H1 (cell line): Measurements from ENCODE around the gene ST13. TPM values are rescaled to one million over a fixed set of nuclear protein-coding genes. Genes with fewer than 3 reads are reported as not detected.

ENCODE experiments used
- CTCF ChIA-PET: fragments of 300-600 bp; sonication (Branson Sonifier 250); formaldehyde crosslinking; loops from one replicate; lab custom pipeline; 2021; ENCODE audit not compliant: partially characterized antibody; lab: Charles Lee
- POLR2A ChIA-PET: fragments of 300-600 bp; sonication (Branson Sonifier 250); formaldehyde crosslinking; loops from one replicate; lab custom pipeline; 2021; ENCODE audit warnings: inconsistent platforms; ENCODE audit not compliant: partially characterized antibody; lab: Charles Lee
- DNase-seq, 2 experiments: peaks; one replicate each; pipeline versions ENCODE4 v3.0.0 to v3.0.0-alpha.2; 2010 to 2022; ENCODE audit warnings: low spot score in 2 of 2, low read depth in 1 of 2, mixed read lengths in 1 of 2
- FAIRE-seq: peaks from 2 replicates; lab custom pipeline; 2011; peaks lifted over from hg19 to GRCh38; lab: Jason Lieb, UNC
- H2AFZ ChIP-seq: 2 replicates; pipeline ENCODE4 v1.8.1; 2012; ENCODE audit warnings: low read length, inconsistent platforms
- H2AK5ac ChIP-seq: 2 replicates; pipeline ENCODE4 v1.6.1; 2013; ENCODE audit warnings: low read depth, low read length
- H2BK120ac ChIP-seq: replicated peaks from 2 replicates; pipeline ENCODE3; 2013; ENCODE audit warnings: low read depth, low read length, inconsistent platforms
- H2BK12ac ChIP-seq: 2 replicates; pipeline ENCODE4 v1.6.1; 2013; ENCODE audit warnings: low read depth, low read length
- H2BK15ac ChIP-seq: 2 replicates; pipeline ENCODE4 v1.6.1; 2013; ENCODE audit warnings: low read length
- H2BK20ac ChIP-seq: 2 replicates; pipeline ENCODE4 v1.6.1; 2013; ENCODE audit warnings: low read length
- H2BK5ac ChIP-seq: 2 replicates; pipeline ENCODE4 v1.6.1; 2013; ENCODE audit warnings: low read depth, low read length
- H3K14ac ChIP-seq: 2 replicates; pipeline ENCODE4 v1.6.1; 2013; ENCODE audit warnings: inconsistent platforms; ENCODE audit not compliant: insufficient read length
- H3K18ac ChIP-seq: 2 replicates; pipeline ENCODE4 v1.6.1; 2013; ENCODE audit warnings: low read length; ENCODE audit errors: extremely low read depth
- H3K23ac ChIP-seq: 2 replicates; pipeline ENCODE4 v1.6.1; 2013; ENCODE audit warnings: inconsistent platforms; ENCODE audit not compliant: insufficient read length
- H3K23me2 ChIP-seq: 2 replicates; pipeline ENCODE4 v1.6.1; 2013; ENCODE audit warnings: low read depth, low read length
- H3K27ac ChIP-seq: 2 replicates; pipeline ENCODE4 v1.6.1; 2011; ENCODE audit warnings: low read depth, low read length, inconsistent platforms
- H3K27me3 ChIP-seq, 4 experiments: replicated peaks in 1 of 4; 1 replicate in 1 of 4; 2 replicates in 3 of 4; pipeline versions ENCODE4 v1.6.1 to v1.8.1; 2011 to 2013; ENCODE audit warnings: low read length in 3 of 4, mild to moderate bottlenecking in 3 of 4, inconsistent platforms in 2 of 4, mixed read lengths in 2 of 4, moderate library complexity in 1 of 4; ENCODE audit not compliant: control insufficient read depth in 3 of 4, insufficient read depth in 3 of 4; ENCODE audit errors: extremely low read depth in 1 of 4
- H3K36me3 ChIP-seq, 4 experiments: 2 replicates each; pipeline versions ENCODE4 v1.6.1 to v1.8.1; 2011 to 2013; ENCODE audit warnings: mild to moderate bottlenecking in 4 of 4, low read length in 3 of 4, moderate library complexity in 2 of 4, control low read depth in 1 of 4, inconsistent platforms in 1 of 4; ENCODE audit not compliant: insufficient read depth in 4 of 4, control insufficient read depth in 2 of 4
- H3K4ac ChIP-seq: replicated peaks from 2 replicates; pipeline ENCODE3; 2013; ENCODE audit warnings: low read length, low read depth, mixed read lengths, inconsistent platforms; ENCODE audit not compliant: insufficient read length
- H3K4me1 ChIP-seq, 4 experiments: replicated peaks in 1 of 4; 1 replicate in 1 of 4; 2 replicates in 3 of 4; pipeline versions ENCODE4 v1.6.1 to v1.8.1; 2011 to 2013; ENCODE audit warnings: low read length in 3 of 4, inconsistent platforms in 2 of 4, mixed read lengths in 1 of 4; ENCODE audit not compliant: insufficient read depth in 4 of 4, control insufficient read depth in 3 of 4
- H3K4me2 ChIP-seq, 2 experiments: 2 replicates each; pipeline versions ENCODE4 v1.6.1 to v1.8.1; 2011 to 2013; ENCODE audit warnings: low read depth in 2 of 2, low read length in 2 of 2, control low read depth in 1 of 2, inconsistent platforms in 1 of 2, mild to moderate bottlenecking in 1 of 2; ENCODE audit not compliant: insufficient read depth in 1 of 2
- H3K4me3 ChIP-seq, 4 experiments: fragments of 200-600, 300-600 bp in 1 of 4; sonication (generic), shearing (Covaris generic), sonication (Bioruptor Twin) in 1 of 4; 2 replicates each; pipeline versions ENCODE4 v1.5.1 to v1.8.1; 2011 to 2016; ENCODE audit warnings: low read length in 4 of 4, low read depth in 3 of 4, control low read depth in 2 of 4, inconsistent platforms in 2 of 4, mild to moderate bottlenecking in 2 of 4, mixed read lengths in 1 of 4, moderate library complexity in 1 of 4; ENCODE audit not compliant: insufficient read depth in 2 of 4; ENCODE audit errors: extremely low read depth in 1 of 4
- H3K56ac ChIP-seq: replicated peaks from 2 replicates; pipeline ENCODE3; 2013; ENCODE audit warnings: low read depth, mild to moderate bottlenecking, mixed read lengths, low read length, inconsistent platforms; ENCODE audit not compliant: insufficient read length
- H3K79me1 ChIP-seq: 2 replicates; pipeline ENCODE4 v1.6.1; 2013; ENCODE audit warnings: low read depth, low read length, control low read depth
- H3K79me2 ChIP-seq, 2 experiments: 2 replicates each; pipeline versions ENCODE4 v1.6.1 to v1.8.1; 2012 to 2013; ENCODE audit warnings: low read length in 2 of 2, mild to moderate bottlenecking in 2 of 2, inconsistent platforms in 1 of 2; ENCODE audit not compliant: insufficient read depth in 2 of 2, control insufficient read depth in 1 of 2
- H3K9ac ChIP-seq, 4 experiments: replicated peaks in 1 of 4; 1 replicate in 1 of 4; 2 replicates in 3 of 4; pipeline versions ENCODE4 v1.6.1 to v1.8.1; 2011 to 2013; ENCODE audit warnings: low read depth in 3 of 4, low read length in 3 of 4, control low read depth in 2 of 4, mild to moderate bottlenecking in 2 of 4, moderate library complexity in 2 of 4, inconsistent platforms in 1 of 4; ENCODE audit errors: extremely low read depth in 1 of 4
- H3K9me3 ChIP-seq, 2 experiments: 2 replicates each; pipeline versions ENCODE4 v1.6.1 to v1.8.1; 2012 to 2013; ENCODE audit warnings: mild to moderate bottlenecking in 2 of 2, moderate library complexity in 2 of 2, control low read depth in 1 of 2, inconsistent platforms in 1 of 2, low read depth in 1 of 2, low read length in 1 of 2, mixed read lengths in 1 of 2; ENCODE audit not compliant: insufficient read depth in 2 of 2
- H4K20me1 ChIP-seq, 2 experiments: replicated peaks in 1 of 2; 2 replicates each; pipeline versions ENCODE3 to v1.8.1; 2011 to 2013; ENCODE audit warnings: inconsistent platforms in 2 of 2, low read length in 2 of 2, mild to moderate bottlenecking in 1 of 2; ENCODE audit not compliant: insufficient read depth in 2 of 2, control insufficient read depth in 1 of 2
- H4K5ac ChIP-seq: 2 replicates; pipeline ENCODE4 v1.6.1; 2013; ENCODE audit warnings: low read length, low read depth, mixed read lengths, inconsistent platforms; ENCODE audit not compliant: insufficient read length
- H4K8ac ChIP-seq: 2 replicates; pipeline ENCODE4 v1.8.0; 2013; ENCODE audit warnings: mild to moderate bottlenecking, moderate library complexity, low read length, inconsistent platforms; ENCODE audit not compliant: insufficient read depth; ENCODE audit errors: extremely low read depth
- H4K91ac ChIP-seq: replicated peaks from 2 replicates; pipeline ENCODE3; 2013; ENCODE audit warnings: low read length, mixed read lengths, inconsistent platforms; ENCODE audit not compliant: insufficient read length
- CHD2 ChIP-seq: IDR thresholded peaks from 2 replicates; pipeline ENCODE4 v1.6.1; 2012; ENCODE audit warnings: low read length, improper control_type of control experiment
- CREB1 ChIP-seq: IDR thresholded peaks from 2 replicates; pipeline ENCODE4 v1.6.1; 2012; ENCODE audit warnings: inconsistent platforms
- JUND ChIP-seq: IDR thresholded peaks from 2 replicates; pipeline ENCODE4 v1.6.1; 2011; ENCODE audit warnings: mild to moderate bottlenecking, improper control_type of control experiment, low read length
- KDM1A ChIP-seq: fragments of 200-600, 300-600 bp; sonication (generic); IDR thresholded peaks from 2 replicates; pipeline ENCODE4 v1.7.1; 2016; ENCODE audit warnings: mild to moderate bottlenecking, low read length, borderline replicate concordance
- POLR2A ChIP-seq, 2 experiments: IDR thresholded peaks; 1 replicate in 1 of 2; 2 replicates in 1 of 2; pipeline ENCODE4 v1.6.1; 2011; ENCODE audit warnings: low read depth in 2 of 2, low read length in 2 of 2, mild to moderate bottlenecking in 2 of 2; ENCODE audit errors: control extremely low read depth in 1 of 2
- POLR2AphosphoS5 ChIP-seq: IDR thresholded peaks from 2 replicates; pipeline ENCODE4 v1.6.1; 2011; ENCODE audit warnings: low read depth, low read length
- RBBP5 ChIP-seq: IDR thresholded peaks from 2 replicates; pipeline ENCODE4 v1.7.1; 2012; ENCODE audit warnings: low read depth, mild to moderate bottlenecking, inconsistent platforms, low read length, moderate library complexity, borderline replicate concordance
- RNF2 ChIP-seq: fragments of 200-900, 300-1000 bp; sonication (generic); IDR thresholded peaks from 2 replicates; pipeline ENCODE4 v1.7.1; 2016; ENCODE audit warnings: borderline replicate concordance, low read depth, mild to moderate bottlenecking, antibody characterized with exemption, low read length; ENCODE audit not compliant: poor library complexity, severe bottlenecking; ENCODE audit errors: missing control alignments
- TAF1 ChIP-seq: IDR thresholded peaks from 2 replicates; pipeline ENCODE4 v1.6.1; 2011; ENCODE audit warnings: mild to moderate bottlenecking, low read depth, low read length
- TCF12 ChIP-seq: IDR thresholded peaks from 2 replicates; pipeline ENCODE4 v1.6.1; 2011; ENCODE audit warnings: low read depth, mild to moderate bottlenecking, low read length
- ZNF274 ChIP-seq: IDR thresholded peaks from 2 replicates; pipeline ENCODE4 v1.7.0; 2012; ENCODE audit warnings: low read length, borderline replicate concordance; ENCODE audit errors: extremely low read depth
- WGBS, 2 experiments: shearing (Covaris generic) in 1 of 2; methylation state at CpG; one replicate each; pipeline versions ENCODE4 v1.1.6 to v1.1.7; 2013 to 2015; ENCODE audit warnings: low lambda C conversion rate in 2 of 2, mixed read lengths in 2 of 2, inconsistent platforms in 1 of 2, low coverage in 1 of 2, missing lambda C conversion rate in 1 of 2; ENCODE audit not compliant: insufficient replicate concordance in 2 of 2, insufficient coverage in 1 of 2, insufficient read length in 1 of 2; ENCODE audit errors: extremely low coverage in 1 of 2, missing lambda C conversion rate in 1 of 2; 5-methylcytosine and 5-hydroxymethylcytosine counted together
- polyA plus RNA-seq, 7 experiments: library from polyadenylated mRNA; depleted of rRNA in 3 of 7; stranded (reverse) in 5 of 7; unstranded in 2 of 7; fragments of >200 nt in 5 of 7; fragments of 200-250 nt in 2 of 7; gene quantifications; 1 replicate in 5 of 7; 2 replicates in 1 of 7; 4 replicates in 1 of 7; pipeline versions ENCODE4 v1.2.1 to v1.2.3, GENCODE V29; 2011 to 2013; ENCODE audit warnings: missing spikeins in 2 of 7, mixed read lengths in 2 of 7
- total RNA-seq: library from RNA; stranded (reverse); fragmentation: NEBNext Ultra II Directional; extraction: Animal tissue kit (Norgen Biotek cat#: 25700); gene quantifications from 2 replicates; pipeline ENCODE4 v1.2.1, GENCODE V29; 2021
- TF ChIP-seq, protein P1 (sequence below): IDR thresholded peaks from 2 replicates; pipeline ENCODE4 v1.6.1; 2012; ENCODE audit warnings: inconsistent platforms
- TF ChIP-seq, protein P2 (sequence below): IDR thresholded peaks from 2 replicates; pipeline ENCODE4 v1.6.1; 2011; ENCODE audit warnings: low read length, improper control_type of control experiment

The ST13 gene
- total and polyA plus RNA-seq, 2 of the 8 experiments (the other 6 are each of a cell fraction or from before 2014, with no cell fraction given) = 52.0 to 305 TPM

DNA sequence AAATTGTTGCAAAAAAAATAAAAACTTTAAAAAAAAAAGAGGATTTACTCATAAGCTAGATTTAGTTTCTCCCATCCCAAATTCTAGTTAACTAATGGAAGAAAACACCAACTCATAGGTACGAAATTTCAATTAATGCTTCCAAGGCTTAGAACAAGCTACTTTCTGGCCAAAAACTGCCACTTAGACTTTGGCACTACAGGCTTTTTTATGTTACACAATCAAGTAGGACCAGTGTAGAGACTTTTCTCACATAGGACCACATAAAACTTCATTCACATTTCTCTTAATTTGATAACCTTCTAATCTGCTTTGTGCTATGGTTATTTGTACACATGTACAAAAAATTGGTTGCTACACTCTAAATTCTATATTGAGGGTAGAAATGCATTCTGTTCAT is 3.1 kb downstream of the ST13 start:
- Histone ChIP-seq H3K27ac (no peak overlapping the region), H2BK5ac (no peak overlapping the region), H4K20me1 (peaks cover 4 to 8% of the 10 kb centered on the region in 2 experiments), H2BK15ac (no peak overlapping the region), H2AK5ac (no peak overlapping the region), H3K4ac (no peak overlapping the region), H3K23ac (no peak overlapping the region), H2AFZ (no peak overlapping the region), H3K9me3 (no peaks in the 10 kb centered on the region), H2BK120ac (no peak overlapping the region), H3K9ac (peak overlapping the region in 2 of 4 experiments; percentile 41 to 51; a peak in 2 of 7 replicates), H4K5ac (no peak overlapping the region), H3K23me2 (peaks cover 8% of the 10 kb centered on the region), H3K79me1 (no peaks in the 10 kb centered on the region; the same call in 1 of the 2 replicates), H3K36me3 (peaks cover 0 to 27% (median 2%) of the 10 kb centered on the region in 4 experiments; a peak in 3 of 8 replicates), H3K27me3 (no peaks in the 10 kb centered on the region), H3K4me2 (no peak overlapping the region; a peak in 1 of 4 replicates), H3K79me2 (peaks cover 44 to 84% of the 10 kb centered on the region in 2 experiments), H4K91ac (no peak overlapping the region), H3K14ac (no peak overlapping the region), H2BK12ac (no peak overlapping the region), H3K4me1 (peaks cover 0 to 6% (median 0%) of the 10 kb centered on the region in 4 experiments; a peak in 2 of 7 replicates), H3K56ac (no peak overlapping the region), H3K4me3 (0 out of 8 replicates have a peak overlapping the region, but pooled peaks of 1 of the 4 experiments have one; percentile 98), H3K18ac (no peak overlapping the region), H4K8ac (no peak overlapping the region), H2BK20ac (no peak overlapping the region)
- ChIA-PET CTCF (interaction anchor here (0.7 to 1.8 kb wide), 3 partner anchors 15 to 69 kb away, joined by 3 to 5 read pairs (median 4); no protein-coding TSS in a partner anchor), POLR2A (interaction anchor here (0.6 to 1.4 kb wide), 5 partner anchors 12 to 1996 kb away, joined by 3 read pairs; partner anchors contain the start of gene EP300)
- DNase-seq (no peak), FAIRE-seq (no peak)
- WGBS, 2 experiments = 94% methylated on average over 1 of the region's 1 CpG; no CpG with 5 or more reads in 1 of the 2 experiments
- TF ChIP-seq JUND = no peak
- TF ChIP-seq ZNF274 = no peak
- TF ChIP-seq, protein P1, sequence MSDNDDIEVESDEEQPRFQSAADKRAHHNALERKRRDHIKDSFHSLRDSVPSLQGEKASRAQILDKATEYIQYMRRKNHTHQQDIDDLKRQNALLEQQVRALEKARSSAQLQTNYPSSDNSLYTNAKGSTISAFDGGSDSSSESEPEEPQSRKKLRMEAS = no peak
- TF ChIP-seq TCF12 = no peak
- TF ChIP-seq POLR2A (IDR thresholded peaks at IDR 0.05; ENCODE audit: control extremely low read depth in 1 of 2, low read depth in 2 of 2, low read length in 2 of 2) = no peak
- no peak for TF ChIP-seq CREB1
- TF ChIP-seq, protein P2, sequence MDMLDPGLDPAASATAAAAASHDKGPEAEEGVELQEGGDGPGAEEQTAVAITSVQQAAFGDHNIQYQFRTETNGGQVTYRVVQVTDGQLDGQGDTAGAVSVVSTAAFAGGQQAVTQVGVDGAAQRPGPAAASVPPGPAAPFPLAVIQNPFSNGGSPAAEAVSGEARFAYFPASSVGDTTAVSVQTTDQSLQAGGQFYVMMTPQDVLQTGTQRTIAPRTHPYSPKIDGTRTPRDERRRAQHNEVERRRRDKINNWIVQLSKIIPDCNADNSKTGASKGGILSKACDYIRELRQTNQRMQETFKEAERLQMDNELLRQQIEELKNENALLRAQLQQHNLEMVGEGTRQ = no peak
- TF ChIP-seq KDM1A = no peak
- no peak for TF ChIP-seq RBBP5
- no peak for TF ChIP-seq TAF1
- no peak for TF ChIP-seq RNF2
- TF ChIP-seq CHD2 = no peak
- TF ChIP-seq POLR2AphosphoS5 = no peak
